GM20000 (cell line): ENCODE data around the gene GTPBP4.

Source experiments
- DNase-seq: peaks from one replicate; pipeline ENCODE4 v3.0.0; 2012; ENCODE audit warnings: low spot score
- TF ChIP-seq, protein P1 (sequence below): IDR thresholded peaks from 2 replicates; pipeline ENCODE4 v1.5.1; 2012; ENCODE audit warnings: mild to moderate bottlenecking, control low read depth; ENCODE audit errors: extremely low read depth, missing control alignments

GTPBP4 gene

GRCh38 chr10:985361-985760 is 2.9 kb upstream of the GTPBP4 start:
- TF ChIP-seq, protein P1, sequence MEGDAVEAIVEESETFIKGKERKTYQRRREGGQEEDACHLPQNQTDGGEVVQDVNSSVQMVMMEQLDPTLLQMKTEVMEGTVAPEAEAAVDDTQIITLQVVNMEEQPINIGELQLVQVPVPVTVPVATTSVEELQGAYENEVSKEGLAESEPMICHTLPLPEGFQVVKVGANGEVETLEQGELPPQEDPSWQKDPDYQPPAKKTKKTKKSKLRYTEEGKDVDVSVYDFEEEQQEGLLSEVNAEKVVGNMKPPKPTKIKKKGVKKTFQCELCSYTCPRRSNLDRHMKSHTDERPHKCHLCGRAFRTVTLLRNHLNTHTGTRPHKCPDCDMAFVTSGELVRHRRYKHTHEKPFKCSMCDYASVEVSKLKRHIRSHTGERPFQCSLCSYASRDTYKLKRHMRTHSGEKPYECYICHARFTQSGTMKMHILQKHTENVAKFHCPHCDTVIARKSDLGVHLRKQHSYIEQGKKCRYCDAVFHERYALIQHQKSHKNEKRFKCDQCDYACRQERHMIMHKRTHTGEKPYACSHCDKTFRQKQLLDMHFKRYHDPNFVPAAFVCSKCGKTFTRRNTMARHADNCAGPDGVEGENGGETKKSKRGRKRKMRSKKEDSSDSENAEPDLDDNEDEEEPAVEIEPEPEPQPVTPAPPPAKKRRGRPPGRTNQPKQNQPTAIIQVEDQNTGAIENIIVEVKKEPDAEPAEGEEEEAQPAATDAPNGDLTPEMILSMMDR: no peak
- DNase-seq: no peak

DNA sequence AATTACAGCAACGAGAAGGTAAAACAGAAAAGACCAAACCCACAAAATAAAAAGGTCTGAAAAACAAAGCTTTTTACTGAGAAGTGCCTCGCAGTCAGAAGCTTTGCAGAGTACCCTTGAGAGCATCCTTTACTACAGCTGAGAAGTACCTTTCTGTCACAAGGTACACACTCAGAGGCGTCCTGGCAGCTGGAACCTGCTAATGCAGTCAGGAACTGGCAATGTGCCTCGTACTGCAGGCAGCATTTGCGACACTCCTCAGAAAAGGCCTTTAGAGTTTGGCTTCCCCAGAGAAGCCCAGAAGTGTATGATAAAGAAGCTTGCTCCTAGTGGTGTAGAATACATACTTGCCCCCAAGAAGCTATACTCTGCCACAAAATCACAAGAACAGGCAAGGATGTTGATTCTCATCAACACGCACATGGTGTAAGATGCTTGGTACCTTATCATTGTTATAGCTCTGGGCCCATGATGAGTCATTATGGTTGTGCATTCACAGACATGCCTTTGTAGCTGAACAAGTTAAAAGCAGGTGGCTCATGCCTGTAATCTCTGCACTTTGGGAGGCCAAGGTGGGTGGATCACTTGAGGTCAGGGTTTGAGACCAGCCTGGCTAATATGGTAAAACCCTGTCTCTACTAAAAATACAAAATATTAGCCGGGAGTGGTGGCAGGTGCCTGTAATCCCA is 2.0 kb upstream of the GTPBP4 start:
- DNase-seq: no peak
- TF ChIP-seq, protein P1: no peak

DNA sequence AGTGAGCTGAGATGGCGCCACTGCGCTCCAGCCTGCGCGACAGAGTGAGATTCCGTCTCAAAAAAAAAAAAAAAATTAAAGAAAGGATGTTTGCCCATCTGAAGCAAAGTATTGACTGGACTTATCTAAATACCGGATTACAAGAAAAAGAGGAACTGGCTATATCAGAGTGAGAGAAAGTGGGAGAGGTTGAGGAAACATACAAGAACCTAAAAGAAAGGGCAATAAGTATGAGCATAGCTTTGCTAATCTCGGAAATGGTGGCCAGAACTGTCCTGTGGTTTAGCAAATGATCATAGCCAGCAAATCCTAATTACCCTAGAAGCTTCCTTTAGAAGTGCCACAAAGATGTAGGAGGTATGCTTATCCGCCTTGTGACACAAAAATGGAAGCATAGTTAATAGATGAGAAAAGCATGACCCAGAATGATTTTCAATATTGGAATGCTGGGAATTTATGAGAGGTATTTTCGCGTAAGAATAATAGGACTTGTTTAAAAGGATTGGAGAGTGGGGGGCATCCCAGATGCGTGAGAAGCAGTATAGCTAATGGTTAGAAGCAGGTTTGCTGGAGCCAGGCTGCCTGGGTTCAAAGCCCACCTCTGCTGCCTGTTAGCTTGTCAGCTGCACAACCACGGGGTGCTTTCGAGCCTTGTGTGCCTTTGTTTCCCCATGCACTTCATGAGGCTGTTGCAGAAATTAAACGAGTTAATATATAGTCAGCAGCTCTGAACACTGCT is 1.2 kb upstream of the GTPBP4 start:
- no peak for DNase-seq

DNA sequence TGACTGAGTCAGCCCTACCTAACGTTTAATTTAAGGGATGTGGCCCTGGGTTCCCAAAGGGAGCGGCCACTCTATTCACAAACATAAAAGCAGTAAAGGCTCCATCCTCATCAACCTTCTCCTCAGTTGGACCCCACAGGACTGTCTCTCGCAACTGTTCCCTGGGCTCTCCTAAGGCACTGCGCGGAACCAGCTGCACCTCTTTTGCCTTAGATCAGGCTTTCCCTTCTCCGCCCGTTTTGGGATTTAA is 689 bp upstream of the GTPBP4 start:
- no peak for DNase-seq

More for the DNA sequence above, 1.2 kb upstream of the GTPBP4 start:
- TF ChIP-seq, protein P1: no peak

GRCh38 chr10:988667-989545 is 672 bp downstream of the GTPBP4 start:
- TF ChIP-seq, protein P1: no peak
- DNase-seq: no peak

More for the DNA sequence above, 689 bp upstream of the GTPBP4 start:
- TF ChIP-seq, protein P1: no peak

DNA sequence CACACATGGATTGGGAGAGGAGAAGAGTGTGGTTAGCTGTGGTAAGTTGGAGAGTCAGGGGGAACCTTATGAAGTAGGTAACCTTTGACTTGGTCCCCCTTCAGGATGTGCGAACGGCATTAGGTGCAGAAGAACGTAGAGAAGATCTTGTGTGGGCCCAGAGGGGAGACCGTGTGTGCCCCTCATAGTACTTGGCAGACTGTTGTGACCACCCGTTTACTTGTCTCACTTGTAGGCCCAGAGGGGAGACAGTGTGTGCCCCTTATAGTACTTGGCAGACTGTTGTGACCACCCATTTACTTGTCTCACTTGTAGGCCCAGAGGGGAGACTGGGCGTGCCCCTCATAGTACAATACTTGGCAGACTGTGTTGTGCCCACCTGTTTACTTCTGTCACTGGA is 2.6 kb downstream of the GTPBP4 start:
- no peak for DNase-seq
- TF ChIP-seq, protein P1: no peak

- TF ChIP-seq, protein P1: no peak
- DNase-seq: peak; percentile 42
These were observed 4.2 kb downstream of the GTPBP4 start for GRCh38 chr10:992467-992866.
